Stimulated activated CD8-positive, alpha-beta memory T cell treated with anti-CD3 and anti-CD28 coated beads, Interleukin-2, amount 100 ng/mL, for 48 hours (primary cell): ENCODE data around the gene CCSER2.
"Not testable (repeated sequence)": the region's sequence is repeated elsewhere in the genome, so short reads cannot be mapped to it uniquely, and the experiment has no call there.

Experiments used
- DNase-seq, 2 donors: peaks; one replicate each; pipeline ENCODE4 v3.0.0-alpha.2; 2020; ENCODE audit warnings: low read depth in 2 of 2

CCSER2 gene

DNA sequence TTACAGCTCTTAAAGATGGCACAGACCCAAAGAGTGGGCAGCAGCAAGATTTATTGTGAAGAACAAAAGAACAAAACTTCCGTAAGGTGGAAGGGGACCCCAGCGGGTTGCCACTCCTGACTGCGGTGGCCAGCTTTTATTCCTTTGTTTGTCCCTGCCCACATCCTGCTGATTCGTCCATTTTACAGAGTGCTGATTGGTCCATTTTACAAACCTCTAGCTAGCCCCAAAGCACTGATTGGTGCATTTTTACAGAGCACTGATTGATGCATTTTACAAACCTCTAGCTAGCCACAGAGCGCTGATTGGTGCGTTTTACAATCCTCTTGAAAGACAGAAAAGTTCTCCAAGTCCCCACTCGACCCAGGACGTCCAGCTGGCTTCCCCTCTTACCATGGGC lies 16.8 kb upstream of the CCSER2 start:
- DNase-seq: no peak

DNA sequence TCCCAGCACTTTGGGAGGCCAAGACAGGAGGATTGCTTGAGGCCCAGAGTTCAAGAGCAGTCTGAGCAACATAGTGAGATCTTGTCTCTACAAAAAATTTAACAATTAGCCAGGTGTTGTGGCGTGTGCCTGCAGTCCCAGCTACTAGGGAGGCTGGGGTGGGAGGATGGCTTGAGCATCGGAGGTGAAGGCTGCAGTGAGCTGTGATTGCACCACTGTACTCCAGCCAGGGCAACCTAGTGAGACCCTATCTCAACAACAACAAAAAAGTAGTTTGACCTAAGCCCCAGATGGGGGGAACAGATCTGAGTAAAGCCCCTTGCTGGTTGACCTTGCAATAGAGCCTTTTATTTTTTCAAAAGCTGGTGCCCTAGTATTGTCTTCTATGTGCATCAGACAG lies 15.6 kb upstream of the CCSER2 start:
- no peak for DNase-seq

DNA sequence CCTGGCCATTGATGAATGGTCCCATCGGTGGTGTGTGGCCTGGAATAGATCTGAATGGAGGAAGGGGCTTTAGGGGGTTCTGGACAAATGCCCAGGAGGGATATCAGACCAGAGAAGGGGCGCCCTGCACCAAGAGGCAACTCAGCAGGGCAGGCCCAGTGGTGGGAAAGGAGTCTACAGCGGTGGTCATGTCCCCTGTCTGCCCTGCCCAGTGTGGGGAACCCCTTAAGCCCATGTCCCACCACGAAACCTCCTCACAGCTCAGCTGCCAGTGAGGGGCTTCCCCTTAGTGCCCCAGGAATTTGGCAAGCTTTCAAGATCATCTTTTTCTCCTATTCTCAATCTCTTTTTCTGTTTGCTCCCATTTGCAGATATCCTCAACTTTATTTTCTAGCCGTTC lies 14.1 kb upstream of the CCSER2 start:
- no peak for DNase-seq

DNA sequence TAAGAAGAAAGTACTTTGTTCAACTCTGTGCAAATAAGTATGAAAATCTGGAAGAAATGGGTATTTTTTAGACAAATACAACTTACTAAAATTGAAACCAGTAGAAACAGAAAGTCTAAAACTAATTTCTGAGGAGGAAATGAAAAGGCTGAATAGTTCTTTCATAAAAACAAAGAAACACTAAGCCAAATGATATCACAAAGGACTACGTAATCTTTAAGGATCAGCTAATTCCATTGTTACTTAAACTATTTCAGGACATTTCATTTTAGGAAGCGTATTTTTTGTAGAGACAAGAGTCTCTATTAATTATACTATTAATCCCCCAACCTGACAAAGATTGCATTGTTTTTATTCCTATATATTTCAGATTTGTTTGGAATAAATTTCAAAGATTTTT lies 11.2 kb upstream of the CCSER2 start:
- no peak for DNase-seq

DNA sequence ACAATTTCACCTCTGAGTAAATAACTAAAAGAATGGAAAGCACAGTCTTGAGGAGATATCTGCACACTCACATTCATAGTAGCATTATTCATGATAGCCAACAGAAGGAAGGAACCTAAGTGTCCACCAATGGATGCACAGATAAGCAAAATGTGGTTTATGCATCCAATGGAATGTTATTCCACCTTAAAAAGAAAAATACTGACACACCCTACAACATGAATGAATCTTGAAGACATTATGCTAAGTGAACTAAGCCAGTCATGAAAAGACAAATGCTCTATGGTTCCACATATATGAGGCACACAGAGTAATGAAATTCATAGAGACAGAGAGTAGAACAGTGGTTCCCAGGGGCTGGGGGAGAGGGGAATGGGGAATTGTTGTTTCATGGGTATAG lies 6.5 kb upstream of the CCSER2 start:
- no peak for DNase-seq

DNA sequence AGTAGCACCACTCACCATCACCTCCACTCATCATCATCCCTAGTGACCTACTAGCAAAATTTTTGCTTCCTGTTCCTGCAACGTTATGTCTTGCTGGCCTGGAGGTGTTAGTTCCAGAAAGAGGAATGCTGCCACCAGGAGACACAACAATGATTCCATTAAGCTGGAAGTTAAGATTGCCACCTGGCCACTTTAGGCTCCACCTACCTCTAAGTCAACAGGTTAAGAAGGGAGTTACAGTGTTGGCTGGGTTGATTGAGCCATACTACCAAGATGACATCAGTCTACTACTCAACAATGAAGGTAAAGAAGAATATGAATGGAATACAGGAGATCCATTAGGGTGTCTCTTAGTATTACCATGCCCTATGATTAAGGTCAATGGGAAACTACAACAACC lies 4.8 kb upstream of the CCSER2 start:
- not testable (repeated sequence) for DNase-seq

DNA sequence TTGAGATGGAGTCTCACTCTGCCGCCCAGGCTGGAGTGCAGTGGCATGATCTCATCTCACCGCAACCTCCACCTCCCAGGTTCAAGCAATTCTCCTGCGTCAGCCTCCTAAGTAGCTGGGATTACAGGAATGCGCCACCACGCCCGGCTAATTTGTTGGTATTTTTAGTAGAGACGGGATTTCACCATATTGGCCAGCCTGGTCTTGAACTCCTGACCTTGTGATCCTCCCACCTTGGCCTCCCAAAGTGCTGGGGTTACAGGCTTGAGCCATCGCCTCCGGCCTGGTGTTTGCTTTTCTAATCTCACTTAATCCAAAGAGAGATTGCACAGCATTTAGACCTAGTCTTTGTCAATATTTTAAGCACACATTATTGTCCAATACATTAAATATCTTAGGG lies 1.4 kb upstream of the CCSER2 start:
- DNase-seq: not testable (repeated sequence)

DNA sequence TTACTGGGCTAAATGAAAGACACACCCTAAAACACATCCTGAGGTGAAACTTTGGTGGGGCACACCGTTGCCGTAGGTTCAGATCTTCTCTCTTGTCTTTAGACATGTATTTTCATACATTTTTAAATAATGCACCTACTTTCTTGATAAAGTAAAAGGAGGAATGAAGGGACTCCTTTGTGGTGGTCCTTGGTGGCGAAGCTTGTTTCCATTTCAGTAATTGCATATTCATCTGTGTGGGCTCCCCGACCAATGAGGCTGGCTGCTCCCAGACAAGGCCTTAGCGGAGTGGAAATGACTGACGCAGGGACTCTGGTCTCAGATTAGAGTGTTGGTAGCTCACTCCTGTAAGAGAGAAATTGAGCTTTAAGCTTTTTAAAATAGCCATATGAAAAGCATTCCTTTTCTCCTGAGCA lies 815 bp downstream of the CCSER2 start:
- DNase-seq: peak; percentile 40 to 52

DNA sequence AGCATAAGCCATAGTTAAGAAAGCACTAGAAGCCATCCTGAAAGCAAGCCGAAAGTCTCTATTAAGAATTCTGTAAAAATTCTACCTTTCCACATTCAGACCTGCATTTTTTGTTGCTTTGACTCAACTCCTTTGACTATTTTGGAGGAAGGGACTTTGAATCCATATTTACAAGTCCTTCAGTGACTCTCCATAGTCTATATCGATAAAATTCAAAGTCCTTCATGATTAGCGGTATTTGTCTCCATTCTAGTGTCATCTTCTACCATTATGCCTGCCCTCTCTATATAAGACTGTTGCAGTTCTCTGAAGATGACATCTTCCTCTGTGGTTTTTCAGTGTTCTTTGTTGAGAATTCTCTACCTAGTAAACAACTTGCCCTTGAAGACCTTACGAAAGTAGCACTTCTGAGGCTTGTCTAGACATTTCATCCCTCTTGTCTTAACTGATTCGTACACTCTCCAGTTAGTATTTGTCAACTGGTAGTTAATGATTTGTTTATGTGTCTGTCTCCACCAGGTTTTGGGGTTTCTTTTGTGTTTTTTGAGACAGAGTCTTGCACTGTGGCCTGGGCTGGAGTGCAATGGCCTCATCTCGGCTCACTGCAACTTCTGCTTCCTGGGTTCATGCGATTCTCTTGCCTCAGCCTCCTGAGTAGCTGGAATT lies 1.7 kb downstream of the CCSER2 start:
- DNase-seq: no peak

DNA sequence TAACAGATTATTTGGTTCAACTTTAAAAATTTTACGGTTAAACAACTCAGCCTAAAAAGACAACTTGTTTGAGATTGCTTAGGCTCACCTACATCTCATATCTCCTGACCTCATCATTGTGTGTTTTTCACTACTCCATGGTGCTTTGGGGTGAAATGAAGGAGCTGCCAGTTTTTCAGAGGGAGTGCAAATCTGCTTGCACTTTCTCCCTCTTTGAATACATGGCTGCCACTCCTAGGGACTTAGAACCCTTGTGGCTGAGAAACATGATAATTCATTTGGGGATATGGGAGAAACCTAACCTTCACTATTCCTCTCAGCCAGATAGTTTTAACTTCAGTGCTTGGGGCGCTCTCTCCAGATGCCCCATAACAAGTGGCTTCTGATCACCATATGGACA lies 2.7 kb downstream of the CCSER2 start:
- DNase-seq: no peak

DNA sequence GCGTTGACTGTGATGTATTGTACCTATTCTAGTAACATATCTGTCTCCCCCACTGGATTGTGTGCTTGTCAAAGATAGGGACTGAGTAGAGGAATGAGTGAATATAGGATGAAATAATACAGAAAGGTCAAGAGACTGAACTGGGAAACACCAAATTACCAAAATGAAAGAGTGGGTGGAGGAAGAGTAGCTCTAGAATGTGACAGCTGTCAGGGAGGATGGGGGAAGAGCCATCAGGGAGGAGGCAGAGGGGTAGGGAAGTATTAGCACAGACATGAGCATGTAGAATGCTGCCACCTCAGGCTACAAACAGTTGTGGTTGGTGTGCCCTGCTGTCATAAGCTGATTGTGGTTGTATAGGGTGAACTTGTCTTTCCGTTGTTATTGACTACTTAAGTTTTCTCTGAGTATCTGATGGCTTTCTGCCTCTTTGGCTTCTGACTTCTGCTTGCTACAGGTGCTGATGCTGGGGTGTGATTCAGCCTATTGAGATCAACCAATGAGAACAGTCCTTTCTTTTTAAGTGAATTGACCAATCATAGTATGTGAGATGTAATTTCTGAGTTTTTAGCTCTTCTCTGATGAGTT lies 5.6 kb downstream of the CCSER2 start:
- peak in 1 of 2 donors; percentile 37 for DNase-seq

DNA sequence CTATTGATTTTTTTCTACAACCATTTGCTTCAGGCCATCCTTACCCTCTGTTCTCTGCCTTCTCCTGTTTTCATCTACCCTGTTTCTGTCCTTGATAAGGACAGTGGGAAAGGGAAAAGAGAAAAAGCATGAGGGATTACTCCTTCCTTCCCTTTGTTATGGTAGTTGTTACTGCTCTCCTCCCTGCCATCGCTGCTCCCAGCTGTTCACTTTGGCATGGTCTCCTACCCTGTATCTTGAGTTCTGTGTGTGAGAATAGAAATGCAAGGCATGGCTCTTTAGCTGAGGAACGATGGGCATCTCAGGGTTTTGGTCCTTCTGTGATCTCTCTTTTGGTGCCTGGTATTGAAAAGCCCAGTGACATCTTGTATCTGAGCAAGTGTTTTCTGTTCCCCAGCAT lies 6.4 kb downstream of the CCSER2 start:
- DNase-seq: no peak

DNA sequence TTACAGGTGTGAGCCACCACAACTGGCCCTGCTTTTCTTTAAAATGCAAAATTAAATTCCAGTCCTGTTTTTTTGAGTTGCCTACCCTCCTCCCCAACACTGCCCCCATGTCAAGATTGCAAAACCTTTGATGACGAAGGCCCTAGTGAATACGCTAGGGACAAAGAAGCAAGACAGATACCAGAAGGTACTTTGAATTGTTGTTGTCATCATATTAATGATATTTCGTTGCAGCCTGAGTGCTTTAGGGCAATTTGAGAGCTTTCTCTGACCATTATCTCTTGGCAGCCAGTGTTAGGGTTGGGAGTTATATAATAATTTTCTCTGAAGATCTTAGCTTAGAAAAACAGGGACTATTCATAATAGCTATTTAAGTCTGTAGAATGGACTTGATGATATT lies 7.1 kb downstream of the CCSER2 start:
- no peak for DNase-seq

DNA sequence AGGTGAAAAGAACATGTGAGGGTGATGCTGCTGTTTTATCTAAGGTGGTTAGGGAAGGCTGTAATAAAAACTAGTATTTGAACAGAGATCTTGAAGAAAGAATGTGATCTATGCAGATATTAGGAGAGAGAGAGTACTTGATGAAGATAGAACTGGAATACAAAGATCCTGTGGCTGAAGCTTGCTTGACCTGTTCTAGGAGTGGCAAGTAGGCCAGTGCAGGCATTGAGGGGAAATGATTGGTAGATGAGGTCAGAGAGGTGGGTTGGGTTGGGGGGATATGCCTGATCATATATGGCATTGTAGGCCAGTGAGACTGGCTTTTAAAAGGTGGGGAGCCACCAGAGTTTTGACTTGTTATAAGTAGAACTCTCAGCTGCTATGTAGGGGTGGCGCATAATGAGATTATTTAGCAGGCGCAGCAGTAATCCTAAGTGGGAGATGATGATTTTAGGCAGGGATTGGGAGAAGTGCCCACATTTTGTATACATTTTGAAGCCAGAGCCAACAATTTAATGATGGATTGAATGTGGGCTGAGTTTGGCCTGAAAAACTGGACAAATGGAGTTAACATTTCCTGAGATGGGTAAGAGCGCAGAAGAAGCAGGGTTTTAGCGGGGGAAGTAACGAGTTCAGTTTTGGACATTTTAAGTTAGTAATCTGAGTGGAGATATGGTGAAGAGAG lies 8.2 kb downstream of the CCSER2 start:
- no peak for DNase-seq

DNA sequence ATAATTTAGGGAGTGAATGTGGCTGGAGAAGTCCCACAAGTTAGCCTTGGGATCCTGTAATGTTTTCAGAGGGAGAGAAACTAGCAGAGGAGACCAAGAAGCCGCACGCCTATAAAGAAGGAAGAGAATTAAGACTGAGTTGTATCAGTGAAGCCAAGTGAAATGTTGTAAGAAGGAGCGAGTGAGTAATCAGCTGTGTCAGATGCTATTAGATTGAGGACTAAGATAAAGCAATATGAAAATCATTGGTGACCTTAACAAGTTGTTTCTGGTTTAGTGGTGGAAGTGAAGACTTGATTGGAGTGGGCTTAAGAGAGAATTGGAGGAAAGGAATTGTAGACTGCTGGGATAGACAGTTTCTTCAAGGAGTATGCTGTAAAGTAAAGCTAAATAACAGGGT lies 8.8 kb downstream of the CCSER2 start:
- no peak for DNase-seq

DNA sequence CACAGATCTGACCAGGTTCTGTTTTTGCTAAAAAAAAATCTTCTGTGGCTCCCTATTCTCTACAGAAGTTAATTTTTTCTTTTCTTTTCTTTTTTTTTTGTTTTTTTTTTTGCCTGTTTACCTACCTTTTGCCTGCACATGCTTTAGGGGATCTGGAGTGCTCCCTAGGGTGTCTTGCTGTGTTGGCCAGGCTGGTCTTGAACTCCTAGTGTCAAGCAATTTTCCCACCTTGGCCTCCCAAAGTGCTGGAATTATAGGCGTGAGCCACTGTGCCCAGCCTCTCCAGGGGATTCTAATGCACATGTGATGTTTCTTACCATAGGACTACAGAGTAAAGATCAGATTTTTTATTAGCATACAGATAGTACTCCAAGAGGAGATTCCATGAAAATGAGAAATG lies 10.6 kb downstream of the CCSER2 start:
- DNase-seq: no peak

DNA sequence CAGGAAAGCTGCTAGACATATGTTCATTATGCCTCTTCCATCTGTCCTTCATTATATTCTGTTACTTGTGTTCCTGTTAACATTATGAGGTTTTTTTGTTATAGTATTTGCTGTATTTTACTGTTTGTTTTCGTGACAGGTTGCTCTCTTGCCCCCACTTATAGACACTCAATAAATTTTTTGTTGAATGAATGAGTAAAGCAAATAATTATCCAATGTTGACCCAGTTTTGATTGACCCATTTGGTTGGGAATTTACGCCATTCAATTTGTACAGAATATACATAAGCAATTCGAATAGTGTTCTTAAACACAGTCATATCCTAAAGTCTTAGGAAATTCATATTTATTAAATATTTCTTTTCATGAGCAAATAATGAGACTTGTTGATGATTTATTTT lies 11.8 kb downstream of the CCSER2 start:
- no peak for DNase-seq

DNA sequence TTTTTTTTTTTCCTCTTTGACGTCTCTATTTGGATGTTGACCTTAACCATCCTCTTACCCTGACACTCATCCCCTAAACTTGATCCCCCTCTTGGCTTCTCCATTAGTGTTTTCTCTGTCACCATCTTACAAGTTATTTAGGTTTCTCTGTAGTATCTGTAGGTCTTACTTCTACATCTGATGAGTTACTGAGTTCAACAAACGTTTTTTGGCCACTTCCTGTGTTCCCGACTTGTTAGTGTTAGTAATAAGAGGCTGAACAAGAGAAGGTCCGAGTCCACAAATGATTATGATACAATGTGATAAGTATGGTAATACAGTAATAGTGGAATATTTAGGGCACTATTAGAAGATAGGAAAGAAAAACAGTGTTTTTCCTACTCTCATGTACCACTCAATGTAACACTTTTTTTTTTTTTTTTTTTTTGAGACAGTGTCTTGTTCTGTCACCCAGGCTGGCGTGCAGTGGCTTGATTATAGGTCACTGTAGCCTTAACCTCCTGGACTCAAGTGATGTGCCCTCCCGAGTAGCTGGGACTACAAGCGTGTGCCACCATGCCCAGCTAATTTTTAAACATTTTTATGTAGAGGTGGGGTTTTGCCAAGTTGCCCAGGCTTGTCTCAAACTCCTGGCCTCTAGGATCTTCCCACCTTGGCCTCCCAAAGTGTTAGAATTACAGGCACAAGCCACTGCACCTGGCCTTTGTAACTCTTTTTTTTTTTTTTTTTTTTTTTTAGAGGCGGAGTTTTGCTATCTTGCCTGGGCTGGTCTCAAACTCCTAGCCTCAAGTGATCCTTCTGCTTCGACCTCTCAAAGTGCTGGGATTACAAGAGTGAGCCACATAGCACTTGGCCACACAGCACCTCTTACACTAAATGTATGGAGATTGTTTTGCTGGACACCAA lies 12.5 kb downstream of the CCSER2 start:
- no peak for DNase-seq

DNA sequence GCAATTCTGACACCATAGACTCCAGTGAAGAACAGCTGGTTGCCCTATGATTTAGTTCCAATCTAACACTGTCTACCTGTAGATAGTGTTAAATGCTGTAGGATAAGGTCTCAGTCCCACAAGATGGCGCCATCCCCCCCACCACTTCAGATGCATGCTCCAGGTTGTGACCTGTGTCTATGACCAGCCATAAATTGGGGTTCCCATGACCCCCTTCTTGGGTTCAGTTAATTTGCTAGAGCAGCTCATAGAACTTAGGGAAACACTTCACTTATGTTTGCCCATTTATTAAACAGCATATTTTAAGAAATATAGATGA lies 13.1 kb downstream of the CCSER2 start:
- DNase-seq: no peak

DNA sequence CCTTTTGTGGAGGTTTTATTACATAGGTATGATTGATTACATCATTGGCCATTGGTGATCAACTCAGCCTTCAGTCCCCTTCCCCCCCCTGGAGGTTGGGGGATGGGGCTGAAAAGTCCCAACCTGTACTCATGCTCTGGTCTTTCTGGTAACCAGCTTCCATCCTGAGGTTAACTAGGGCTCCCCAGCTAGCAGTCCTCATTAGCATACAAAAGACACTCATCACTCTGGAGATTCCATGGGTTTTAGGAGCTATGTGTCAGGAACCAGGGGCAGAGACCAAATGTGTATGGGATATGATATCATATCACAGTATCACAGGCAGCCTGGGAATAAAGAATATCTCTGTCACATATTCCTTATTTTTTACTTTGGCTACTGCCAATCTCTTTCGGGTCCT lies 13.6 kb downstream of the CCSER2 start:
- DNase-seq: no peak

DNA sequence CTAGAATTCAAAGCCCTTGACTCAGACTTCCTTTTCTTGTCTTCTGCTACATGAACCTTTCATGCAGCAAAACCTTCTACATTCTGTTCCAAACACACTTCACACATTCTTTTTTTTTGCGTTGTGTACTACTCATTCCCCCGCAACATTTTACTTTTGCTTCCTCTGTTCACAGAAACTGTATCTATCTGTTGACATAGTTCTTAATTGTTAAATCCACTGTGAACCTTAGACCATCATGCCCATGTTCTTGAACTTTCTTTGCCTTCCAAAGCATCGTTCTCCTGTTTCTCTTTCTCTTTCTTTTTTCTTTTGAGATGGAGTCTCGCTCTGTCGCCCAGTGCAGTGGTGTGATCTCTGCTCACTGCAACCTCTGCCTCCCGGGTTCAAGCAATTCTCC lies 14.2 kb downstream of the CCSER2 start:
- DNase-seq: no peak

DNA sequence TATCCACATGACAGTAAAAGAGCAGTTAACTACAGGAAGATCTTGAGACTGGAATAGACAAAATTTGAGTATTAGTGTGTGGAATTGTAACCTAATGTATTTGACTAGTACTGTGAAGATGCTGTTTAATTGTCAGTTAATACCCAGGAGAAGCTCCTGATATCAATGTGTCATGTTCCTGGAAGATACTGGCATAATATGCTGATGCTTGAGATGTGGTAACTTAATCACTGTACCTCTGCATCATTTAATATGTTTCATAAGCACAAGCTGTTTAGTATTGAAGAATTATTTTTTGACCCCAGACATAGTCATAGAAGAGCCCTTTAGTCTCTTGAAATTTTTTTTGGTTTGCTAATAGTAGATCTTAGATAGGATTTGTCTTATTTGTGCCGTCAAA lies 15.4 kb downstream of the CCSER2 start:
- no peak for DNase-seq

DNA sequence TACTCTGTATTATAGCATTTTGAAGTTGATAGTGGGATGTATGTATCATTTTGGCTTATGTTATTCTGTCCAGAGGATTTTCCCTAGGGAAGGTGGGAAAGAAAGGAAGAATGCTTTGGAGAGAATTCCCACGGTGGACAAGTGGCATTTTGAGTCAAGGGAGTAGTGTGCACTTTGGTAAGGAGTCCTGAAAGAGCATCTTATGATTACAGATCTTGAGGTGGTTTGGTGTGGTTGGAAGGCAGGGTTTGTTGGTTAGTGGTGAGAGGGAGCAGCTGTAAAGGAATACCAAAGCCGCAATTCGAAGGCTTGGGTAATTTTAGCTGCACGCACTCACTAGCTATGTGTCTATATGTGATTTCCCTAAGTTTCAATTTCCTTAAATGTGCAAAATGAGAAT lies 16.1 kb downstream of the CCSER2 start:
- DNase-seq: no peak
